HCT116 (cell line): ENCODE measurements around the gene HIVEP2.

Source experiments
- EZH2 ChIP-seq: fragments of 200-600 bp; sonication (generic); IDR thresholded peaks from 2 replicates; pipeline ENCODE4 v1.6.1; 2017; ENCODE audit warnings: antibody characterized with exemption, mixed run types
- MAX ChIP-seq: IDR thresholded peaks from 2 replicates; pipeline ENCODE4 v1.6.1; 2012
- POLR2A ChIP-seq: IDR thresholded peaks from 2 replicates; pipeline ENCODE4 v1.7.0; 2011; ENCODE audit warnings: borderline replicate concordance; ENCODE audit not compliant: insufficient read depth, insufficient read length; ENCODE audit errors: extremely low read depth
- SIN3A ChIP-seq: IDR thresholded peaks from 2 replicates; pipeline ENCODE4 v1.6.1; 2012; ENCODE audit warnings: low read depth
- TCF7L2 ChIP-seq: IDR thresholded peaks from 2 replicates; pipeline ENCODE4 v1.7.0; 2011; ENCODE audit warnings: borderline replicate concordance, inconsistent platforms; ENCODE audit not compliant: insufficient read depth, insufficient read length; ENCODE audit errors: extremely low read depth
- YY1 ChIP-seq: IDR thresholded peaks from 2 replicates; pipeline ENCODE4 v1.6.1; 2011; ENCODE audit warnings: low read length, low read depth, moderate library complexity, mild to moderate bottlenecking; ENCODE audit not compliant: insufficient replicate concordance; ENCODE audit errors: extremely low read depth
- ZBTB33 ChIP-seq: IDR thresholded peaks from 2 replicates; pipeline ENCODE4 v1.6.1; 2011; ENCODE audit warnings: mild to moderate bottlenecking, low read length, moderate library complexity; ENCODE audit not compliant: insufficient replicate concordance; ENCODE audit errors: extremely low read depth
- TF ChIP-seq, protein P1 (sequence below), 3 experiments: fragments of 200-600 bp in 1 of 3; sonication (generic) in 1 of 3; IDR thresholded peaks in 2 of 3; conservative IDR thresholded peaks in 1 of 3; 2 replicates each; pipeline ENCODE4 v1.5.1; 2012 to 2017; ENCODE audit warnings: low read depth in 2 of 3, low read length in 2 of 3, antibody characterized with exemption in 1 of 3, borderline replicate concordance in 1 of 3, control low read depth in 1 of 3, mild to moderate bottlenecking in 1 of 3, mixed read lengths in 1 of 3, mixed run types in 1 of 3, moderate library complexity in 1 of 3; ENCODE audit not compliant: insufficient read depth in 1 of 3

GRCh38 chr6:142763205-142763604 is 181.8 kb downstream of the HIVEP2 start:
- no peak for TF ChIP-seq TCF7L2
- TF ChIP-seq EZH2 = no peak
- no peak for TF ChIP-seq MAX
- TF ChIP-seq, protein P1, sequence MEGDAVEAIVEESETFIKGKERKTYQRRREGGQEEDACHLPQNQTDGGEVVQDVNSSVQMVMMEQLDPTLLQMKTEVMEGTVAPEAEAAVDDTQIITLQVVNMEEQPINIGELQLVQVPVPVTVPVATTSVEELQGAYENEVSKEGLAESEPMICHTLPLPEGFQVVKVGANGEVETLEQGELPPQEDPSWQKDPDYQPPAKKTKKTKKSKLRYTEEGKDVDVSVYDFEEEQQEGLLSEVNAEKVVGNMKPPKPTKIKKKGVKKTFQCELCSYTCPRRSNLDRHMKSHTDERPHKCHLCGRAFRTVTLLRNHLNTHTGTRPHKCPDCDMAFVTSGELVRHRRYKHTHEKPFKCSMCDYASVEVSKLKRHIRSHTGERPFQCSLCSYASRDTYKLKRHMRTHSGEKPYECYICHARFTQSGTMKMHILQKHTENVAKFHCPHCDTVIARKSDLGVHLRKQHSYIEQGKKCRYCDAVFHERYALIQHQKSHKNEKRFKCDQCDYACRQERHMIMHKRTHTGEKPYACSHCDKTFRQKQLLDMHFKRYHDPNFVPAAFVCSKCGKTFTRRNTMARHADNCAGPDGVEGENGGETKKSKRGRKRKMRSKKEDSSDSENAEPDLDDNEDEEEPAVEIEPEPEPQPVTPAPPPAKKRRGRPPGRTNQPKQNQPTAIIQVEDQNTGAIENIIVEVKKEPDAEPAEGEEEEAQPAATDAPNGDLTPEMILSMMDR (IDR thresholded peaks at IDR 0.05 in 2 of 3, conservative IDR thresholded peaks at IDR 0.05 in 1 of 3; ENCODE audit: borderline replicate concordance in 1 of 3, insufficient read depth in 1 of 3, low read depth in 2 of 3, low read length in 2 of 3) = no peak
- no peak for TF ChIP-seq POLR2A
- TF ChIP-seq YY1 = no peak
- TF ChIP-seq ZBTB33 = no peak
- no peak for TF ChIP-seq SIN3A
